ENCODE data around the gene RASAL3.
A peak's percentile ranks its signal among the peaks of the same experiment; 100 is the strongest.

Gene RASAL3

GRCh38 chr19:15432629-15433518, 31.5 kb downstream of the RASAL3 start:
- peak; percentile 84 to 88 for ATAC-seq

- peak; percentile 8 to 15 for ATAC-seq
These were observed 32.3 kb downstream of the RASAL3 start for GRCh38 chr19:15432018-15432494.

DNA sequence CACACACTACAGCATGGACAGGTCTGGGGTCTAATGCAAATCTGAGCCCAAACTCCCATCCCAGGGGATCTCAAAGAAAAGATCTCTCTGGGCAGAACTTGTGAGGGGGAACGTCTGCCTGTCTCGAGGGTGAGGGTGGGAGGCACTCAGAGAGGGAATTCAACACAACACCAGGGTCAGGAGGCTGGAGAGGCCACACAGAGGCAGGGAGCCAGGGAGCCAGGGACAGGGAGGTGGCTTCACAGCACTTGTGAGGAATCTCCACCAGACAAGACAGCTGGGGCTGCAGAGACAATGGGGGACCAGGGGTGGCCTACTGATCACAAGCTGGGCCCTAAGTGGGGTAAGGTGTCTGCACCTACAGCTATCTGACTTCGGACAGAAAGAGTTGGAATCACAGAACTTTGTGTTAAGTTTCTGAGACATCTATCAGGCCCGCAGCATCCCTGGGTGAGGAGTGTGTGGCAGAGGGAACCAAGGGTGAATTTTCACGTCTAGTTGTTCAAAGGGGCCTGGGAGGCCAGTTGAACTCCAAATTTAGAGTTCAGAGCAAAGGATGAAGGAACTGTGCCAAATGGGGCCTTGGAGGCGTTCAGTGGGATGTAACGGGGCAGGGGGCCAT, 32.8 kb downstream of the RASAL3 start:
- no peak for ATAC-seq

DNA sequence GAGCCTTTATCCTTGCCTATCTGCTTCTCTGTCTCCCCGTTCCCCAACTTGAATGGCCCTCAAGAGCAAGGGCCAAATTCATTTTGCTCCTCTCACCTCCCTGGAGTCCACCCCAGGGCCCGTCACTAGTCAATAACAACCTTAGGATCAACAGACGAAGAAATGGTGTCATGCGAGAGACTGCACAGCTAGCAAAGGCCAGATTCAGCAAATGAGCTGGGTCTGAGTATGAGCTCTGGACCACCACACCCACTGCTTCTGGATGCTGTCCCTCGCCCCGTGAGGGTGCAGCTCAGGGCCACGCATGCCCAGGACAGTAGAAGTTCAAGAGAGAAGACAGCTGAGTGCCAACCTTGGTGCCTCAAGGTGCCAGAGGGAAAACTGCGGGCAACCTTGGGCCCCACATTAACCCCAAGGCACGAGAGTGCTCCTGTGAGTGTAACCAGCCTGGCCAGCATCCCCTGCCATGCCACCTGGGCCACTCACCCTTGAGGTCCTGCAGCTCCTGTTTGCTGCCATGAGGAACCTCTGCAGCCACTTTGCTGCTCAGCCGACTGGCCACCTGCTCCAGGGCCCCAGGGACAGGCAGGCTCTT, 33.7 kb downstream of the RASAL3 start:
- no peak for ATAC-seq

GRCh38 chr19:15429825-15430467, 34.4 kb downstream of the RASAL3 start:
- no peak for ATAC-seq

- no peak for ATAC-seq
These were observed 35.2 kb downstream of the RASAL3 start for GRCh38 chr19:15428956-15429824.

DNA sequence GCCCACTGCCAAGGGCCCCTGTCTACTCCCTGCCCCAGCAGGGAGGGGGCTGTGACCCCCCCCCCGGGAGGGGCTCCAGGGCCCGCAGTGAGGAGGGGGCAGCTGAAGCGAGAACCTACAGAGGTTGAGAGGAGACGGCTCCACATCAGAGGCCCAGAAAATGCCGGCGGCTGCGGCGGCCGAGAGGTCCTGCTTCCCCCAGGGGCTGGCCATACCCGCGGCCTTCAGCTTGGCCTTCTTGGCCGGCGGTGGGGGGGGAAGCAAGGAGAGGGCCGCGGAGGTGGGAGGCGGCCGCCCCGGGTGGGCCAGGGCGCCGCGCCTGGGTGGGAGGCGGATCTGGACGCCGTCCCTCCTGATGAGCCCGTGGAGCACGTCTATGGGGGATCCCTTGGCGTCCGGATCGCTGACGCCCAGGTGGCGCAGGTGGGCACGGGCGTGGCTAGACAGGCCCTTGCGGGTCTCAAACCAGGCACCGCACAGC, 36.3 kb downstream of the RASAL3 start:
- no peak for ATAC-seq

- no peak for ATAC-seq
These were observed 37.0 kb downstream of the RASAL3 start for GRCh38 chr19:15427350-15427700.

GRCh38 chr19:15426485-15427349, 37.6 kb downstream of the RASAL3 start:
- ATAC-seq: no peak

- no peak for ATAC-seq
These were observed 38.9 kb downstream of the RASAL3 start for GRCh38 chr19:15425321-15425950.

DNA sequence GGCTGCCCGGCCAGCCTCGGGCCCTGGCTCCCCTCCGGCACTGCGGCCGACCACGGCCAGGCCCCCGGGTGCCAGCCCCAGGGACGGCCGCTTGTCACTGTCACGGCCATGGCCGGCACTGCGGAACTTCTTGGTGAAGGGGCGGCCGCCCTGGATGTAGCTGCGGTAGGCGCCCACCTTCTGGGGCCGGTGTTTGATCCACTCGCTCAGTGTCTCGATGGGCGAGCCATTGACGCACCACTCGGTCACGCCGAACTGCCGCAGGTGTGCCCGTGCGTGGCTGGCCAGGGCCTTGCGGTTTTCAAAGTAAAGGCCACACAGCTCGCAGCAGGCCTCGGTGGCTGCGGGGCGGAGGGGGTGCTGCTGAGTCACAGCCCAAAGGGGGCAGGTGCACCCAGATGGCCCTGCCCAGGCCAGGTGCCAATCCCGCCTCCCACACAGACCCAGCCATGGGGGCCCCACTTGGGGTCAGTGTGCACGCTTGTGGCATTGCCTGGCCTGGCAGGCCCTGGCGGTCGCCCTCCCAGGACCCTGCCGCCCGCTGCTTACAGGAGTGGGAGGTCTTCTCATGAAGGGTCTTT, 39.6 kb downstream of the RASAL3 start:
- ATAC-seq: no peak

DNA sequence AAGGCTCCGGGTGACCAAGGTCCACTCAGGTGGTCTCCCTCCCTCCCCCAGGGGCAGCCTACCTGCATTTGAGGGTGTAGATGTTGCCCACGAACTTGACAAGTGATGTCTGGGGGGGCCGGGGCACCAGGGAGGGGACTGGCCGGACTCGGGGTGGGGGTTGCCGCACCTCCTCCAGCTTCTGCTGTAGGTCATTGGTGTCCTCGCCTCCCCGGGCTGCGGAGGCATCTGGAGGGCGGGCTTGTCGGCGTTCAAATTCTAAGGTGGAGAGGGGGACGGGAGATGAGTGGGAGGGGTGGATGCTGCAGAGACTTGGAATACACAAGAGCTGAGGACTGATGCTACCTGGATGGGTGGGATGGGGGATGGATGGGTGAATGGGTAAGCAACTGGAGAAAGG, 40.2 kb downstream of the RASAL3 start:
- ATAC-seq: no peak

DNA sequence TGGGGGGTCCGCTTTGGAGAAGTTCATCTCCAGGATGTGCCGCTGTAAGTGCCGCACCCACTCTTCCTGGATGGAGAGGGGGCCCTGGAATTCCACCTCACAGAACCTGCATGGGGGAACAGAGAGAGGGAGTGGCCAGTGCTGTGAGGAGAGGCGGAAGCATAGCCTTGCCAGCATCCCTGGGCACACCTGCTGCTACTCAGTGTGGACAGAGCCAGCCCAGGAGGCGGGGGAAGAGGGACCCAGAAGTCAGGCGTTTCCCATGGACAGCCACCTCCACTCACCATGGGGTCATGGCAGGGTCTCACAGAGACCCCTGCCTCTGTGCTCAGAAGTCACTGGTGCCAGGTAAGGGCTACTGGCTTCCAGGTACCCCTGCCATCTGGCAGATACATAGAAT, 41.2 kb downstream of the RASAL3 start:
- ATAC-seq: no peak

DNA sequence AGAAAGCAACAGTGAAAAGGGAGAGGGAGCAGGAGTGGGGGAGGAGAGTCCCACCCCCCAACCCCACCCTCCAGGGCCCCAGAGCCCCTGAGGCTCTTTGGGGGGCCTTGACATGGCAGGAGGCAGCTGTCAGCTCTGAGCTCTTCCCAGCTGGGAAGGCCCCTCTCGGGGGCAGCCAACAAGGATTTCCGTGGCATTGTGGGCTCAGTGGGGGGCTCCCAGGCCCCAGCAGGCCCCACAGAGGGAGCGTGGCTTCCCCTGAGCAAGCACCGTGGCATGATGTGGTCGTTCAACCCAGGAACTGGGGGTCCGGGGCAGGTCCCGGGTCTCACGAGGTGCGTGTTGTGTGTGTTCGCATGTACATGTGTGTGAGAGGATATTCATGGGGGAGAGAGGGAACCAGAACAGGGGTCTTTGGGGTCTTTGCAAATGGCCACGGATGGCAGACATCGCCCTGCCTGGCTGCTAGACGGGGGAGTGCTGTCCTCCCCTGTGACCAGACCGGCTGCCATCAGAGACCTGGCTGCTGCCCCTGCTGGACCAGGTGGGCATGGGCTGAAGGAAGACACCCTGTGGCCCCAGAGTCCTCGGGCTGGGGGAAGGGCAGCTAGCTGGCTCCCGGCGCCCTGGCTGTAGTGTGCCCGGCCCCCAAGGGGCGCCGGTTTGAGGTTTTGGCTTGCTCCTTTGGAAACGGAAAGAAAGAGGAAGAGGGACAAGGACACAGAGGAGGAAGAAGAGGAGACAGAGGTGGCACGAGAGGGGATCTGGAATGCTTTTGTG, 41.9 kb downstream of the RASAL3 start:
- no peak for ATAC-seq

- no peak for ATAC-seq
These were observed 42.6 kb downstream of the RASAL3 start for GRCh38 chr19:15421721-15422260.

- no peak for ATAC-seq
These were observed 43.1 kb downstream of the RASAL3 start for GRCh38 chr19:15421136-15421695.

DNA sequence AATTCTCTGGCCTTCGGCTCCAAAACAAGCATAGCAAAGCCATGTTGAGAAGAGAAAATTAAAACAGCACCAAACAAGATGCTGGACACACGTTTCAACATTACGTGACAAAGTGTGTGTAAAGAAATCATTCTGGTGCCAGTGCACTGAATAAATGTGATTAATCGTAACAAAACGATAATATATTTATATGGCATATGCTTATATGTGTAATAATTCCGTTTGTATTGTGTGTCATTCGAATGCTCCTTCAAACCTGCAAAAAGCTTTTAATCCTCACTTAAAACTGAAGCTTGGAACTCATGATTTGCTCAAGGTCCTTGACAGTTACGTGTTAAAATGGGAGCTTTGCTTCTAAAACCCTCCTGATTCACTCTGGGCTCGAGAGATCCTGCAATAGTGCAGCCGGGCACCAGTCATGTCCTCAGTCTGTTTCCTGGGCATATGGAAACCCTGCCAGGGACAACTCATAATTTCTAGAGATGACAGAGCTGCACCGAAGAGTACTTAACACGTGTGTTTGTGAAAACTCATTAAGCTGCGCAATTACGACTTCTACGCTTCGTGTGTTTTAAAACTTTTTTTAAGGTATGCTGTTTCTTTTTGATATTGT, 44.8 kb downstream of the RASAL3 start:
- ATAC-seq: no peak
